ENCODE data around the gene ANO4.

Gene ANO4

GRCh38 chr12:100793182-100793581 lies 1.4 kb upstream of the ANO4 start:
- Histone ChIP-seq H3K4me3 (ENCODE audit: low read depth, low read length) (no peak overlapping the region), H3K9me3 (no peaks in the 10 kb centered on the region), H3K27me3 (no peaks in the 10 kb centered on the region), H3K36me3 (no peaks in the 10 kb centered on the region), H3K4me1 (no peaks in the 10 kb centered on the region)
- no peak for DNase-seq
- TF ChIP-seq CTCF (IDR thresholded peaks at IDR 0.05; ENCODE audit: low read depth, low read length) = no peak

GRCh38 chr12:100795174-100795799 lies 711 bp downstream of the ANO4 start:
- no peaks in the 10 kb centered on the region for H3K4me1 ChIP-seq
- H3K27me3 ChIP-seq = no peaks in the 10 kb centered on the region
- no peak for TF ChIP-seq CTCF (IDR thresholded peaks at IDR 0.05; ENCODE audit: low read depth, low read length)
- H3K4me3 ChIP-seq (ENCODE audit: low read depth, low read length) = no peak overlapping the region
- no peaks in the 10 kb centered on the region for H3K9me3 ChIP-seq
- DNase-seq = no peak
- H3K36me3 ChIP-seq = no peaks in the 10 kb centered on the region

GRCh38 chr12:100795800-100796179 lies 1.2 kb downstream of the ANO4 start:
- H3K27me3 ChIP-seq = no peaks in the 10 kb centered on the region
- no peak for TF ChIP-seq CTCF (IDR thresholded peaks at IDR 0.05; ENCODE audit: low read depth, low read length)

GRCh38 chr12:100796621-100797020 lies 2.0 kb downstream of the ANO4 start:
- DNase-seq = no peak
- Histone ChIP-seq H3K36me3 (no peaks in the 10 kb centered on the region), H3K4me1 (no peaks in the 10 kb centered on the region), H3K9me3 (no peaks in the 10 kb centered on the region), H3K27me3 (no peaks in the 10 kb centered on the region), H3K4me3 (ENCODE audit: low read depth, low read length) (no peak overlapping the region)
- TF ChIP-seq CTCF (IDR thresholded peaks at IDR 0.05; ENCODE audit: low read depth, low read length) = no peak

More at GRCh38 chr12:100795800-100796179, 1.2 kb downstream of the ANO4 start:
- Histone ChIP-seq H3K4me3 (ENCODE audit: low read depth, low read length) (no peak overlapping the region), H3K36me3 (no peaks in the 10 kb centered on the region), H3K4me1 (no peaks in the 10 kb centered on the region), H3K9me3 (no peaks in the 10 kb centered on the region)
- no peak for DNase-seq

GRCh38 chr12:100797246-100797645 lies 2.7 kb downstream of the ANO4 start:
- no peak for TF ChIP-seq CTCF (IDR thresholded peaks at IDR 0.05; ENCODE audit: low read depth, low read length)
- Histone ChIP-seq H3K36me3 (no peaks in the 10 kb centered on the region), H3K27me3 (no peaks in the 10 kb centered on the region), H3K4me3 (ENCODE audit: low read depth, low read length) (no peak overlapping the region), H3K4me1 (no peaks in the 10 kb centered on the region), H3K9me3 (no peaks in the 10 kb centered on the region)
- no peak for DNase-seq

- Histone ChIP-seq H3K4me1 (no peaks in the 10 kb centered on the region), H3K27me3 (no peaks in the 10 kb centered on the region), H3K36me3 (no peaks in the 10 kb centered on the region), H3K4me3 (ENCODE audit: low read depth, low read length) (no peak overlapping the region), H3K9me3 (no peaks in the 10 kb centered on the region)
- no peak for DNase-seq
- TF ChIP-seq CTCF (IDR thresholded peaks at IDR 0.05; ENCODE audit: low read depth, low read length) = no peak
Observed at GRCh38 chr12:100797786-100798185, 3.2 kb downstream of the ANO4 start.

Data from BE2C (cell line).